Astrocyte (in vitro differentiated cells and primary cell): Measurements from ENCODE around the gene DROSHA. TPM values are rescaled to one million over a fixed set of nuclear protein-coding genes. Genes with fewer than 3 reads are reported as not detected.

Experiments used
- DNase-seq: peaks from one replicate; pipeline ENCODE4 v3.0.0-alpha.2; 2010; ENCODE audit warnings: low read depth
- FAIRE-seq: peaks from 2 replicates; lab custom pipeline; 2011; peaks lifted over from hg19 to GRCh38; lab: Jason Lieb, UNC
- H2AFZ ChIP-seq: 2 replicates; pipeline ENCODE4 v1.6.0; 2012; ENCODE audit warnings: low read depth, low read length, inconsistent platforms
- H3K27ac ChIP-seq: 2 replicates; pipeline ENCODE4 v1.5.1; 2011; ENCODE audit warnings: low read depth, low read length, inconsistent platforms
- H3K27me3 ChIP-seq: 2 replicates; pipeline ENCODE4 v1.6.0; 2011; ENCODE audit warnings: low read length, inconsistent platforms; ENCODE audit not compliant: insufficient read depth
- H3K36me3 ChIP-seq: 2 replicates; pipeline ENCODE4 v1.5.1; 2011; ENCODE audit warnings: low read length, inconsistent platforms; ENCODE audit not compliant: insufficient read depth
- H3K4me1 ChIP-seq: 2 replicates; pipeline ENCODE4 v1.5.1; 2011; ENCODE audit warnings: low read length, inconsistent platforms; ENCODE audit not compliant: insufficient read depth
- H3K4me2 ChIP-seq: 2 replicates; pipeline ENCODE4 v1.6.0; 2012; ENCODE audit warnings: low read length, inconsistent platforms
- H3K4me3 ChIP-seq: 2 replicates; pipeline ENCODE4 v1.5.1; 2011; ENCODE audit warnings: low read depth, mild to moderate bottlenecking, low read length, inconsistent platforms; ENCODE audit not compliant: insufficient read depth
- H3K79me2 ChIP-seq: 2 replicates; pipeline ENCODE4 v1.6.0; 2012; ENCODE audit warnings: mild to moderate bottlenecking, low read length, inconsistent platforms; ENCODE audit not compliant: insufficient read depth
- H3K9ac ChIP-seq: 2 replicates; pipeline ENCODE4 v1.6.0; 2012; ENCODE audit warnings: mild to moderate bottlenecking, low read length, inconsistent platforms
- H3K9me3 ChIP-seq: 2 replicates; pipeline ENCODE4 v1.5.1; 2012; ENCODE audit warnings: low read depth, mild to moderate bottlenecking, low read length, inconsistent platforms; ENCODE audit not compliant: insufficient read depth
- H4K20me1 ChIP-seq: 2 replicates; pipeline ENCODE4 v1.6.0; 2012; ENCODE audit warnings: low read length, inconsistent platforms; ENCODE audit not compliant: insufficient read depth
- H3K27ac Mint-ChIP-seq: one replicate; pipeline ENCODE4 v1.8.0; 2021; ENCODE audit warnings: mild to moderate bottlenecking, mixed read lengths; ENCODE audit not compliant: unreplicated experiment
- H3K27me3 Mint-ChIP-seq: one replicate; pipeline ENCODE4 v1.8.0; 2021; ENCODE audit warnings: low read depth, mixed read lengths; ENCODE audit not compliant: unreplicated experiment
- H3K36me3 Mint-ChIP-seq: one replicate; pipeline ENCODE4 v1.8.0; 2021; ENCODE audit warnings: low read depth, mixed read lengths; ENCODE audit not compliant: unreplicated experiment
- H3K4me1 Mint-ChIP-seq: one replicate; pipeline ENCODE4 v1.8.0; 2021; ENCODE audit warnings: low read depth, mixed read lengths; ENCODE audit not compliant: unreplicated experiment
- H3K4me3 Mint-ChIP-seq: one replicate; pipeline ENCODE4 v1.8.0; 2021; ENCODE audit warnings: mild to moderate bottlenecking, moderate library complexity, mixed read lengths; ENCODE audit not compliant: unreplicated experiment
- H3K9me3 Mint-ChIP-seq: one replicate; pipeline ENCODE4 v1.8.0; 2021; ENCODE audit warnings: mild to moderate bottlenecking, mixed read lengths; ENCODE audit not compliant: unreplicated experiment
- EZH2 ChIP-seq: IDR thresholded peaks from 2 replicates; pipeline ENCODE4 v1.6.1; 2012; ENCODE audit warnings: mild to moderate bottlenecking, low read length, inconsistent platforms; ENCODE audit not compliant: insufficient read depth
- total RNA-seq: library from RNA; stranded (reverse); gene quantifications from 2 replicates; pipeline ENCODE4 v1.2.1, GENCODE V29; 2021
- TF ChIP-seq, protein P1 (sequence below): IDR thresholded peaks from 2 replicates; pipeline ENCODE4 v1.5.1; 2011; ENCODE audit warnings: low read depth, mild to moderate bottlenecking, inconsistent platforms, low read length, moderate library complexity; ENCODE audit not compliant: insufficient read depth

The DROSHA gene
- total RNA-seq, 1 donor from 2014 or later = 50.6 TPM

GRCh38 chr5:31463351-31463750 lies 68.5 kb downstream of the DROSHA start:
- Mint-ChIP-seq H3K4me1 (no peaks in the 10 kb centered on the region), H3K9me3 (no peaks in the 10 kb centered on the region), H3K36me3 (peaks cover 31% of the 10 kb centered on the region), H3K4me3 (no peak overlapping the region), H3K27me3 (no peaks in the 10 kb centered on the region), H3K27ac (no peak overlapping the region)
- peak; percentile 60 for FAIRE-seq
- Histone ChIP-seq H3K9ac (no peak overlapping the region), H3K27me3 (no peaks in the 10 kb centered on the region), H3K27ac (no peak overlapping the region), H3K79me2 (no peaks in the 10 kb centered on the region), H2AFZ (no peak overlapping the region), H3K4me3 (no peak overlapping the region), H3K9me3 (no peaks in the 10 kb centered on the region), H4K20me1 (no peaks in the 10 kb centered on the region), H3K4me1 (no peaks in the 10 kb centered on the region), H3K36me3 (peaks cover 31% of the 10 kb centered on the region), H3K4me2 (no peak overlapping the region)
- TF ChIP-seq EZH2 = no peak
- TF ChIP-seq, protein P1, sequence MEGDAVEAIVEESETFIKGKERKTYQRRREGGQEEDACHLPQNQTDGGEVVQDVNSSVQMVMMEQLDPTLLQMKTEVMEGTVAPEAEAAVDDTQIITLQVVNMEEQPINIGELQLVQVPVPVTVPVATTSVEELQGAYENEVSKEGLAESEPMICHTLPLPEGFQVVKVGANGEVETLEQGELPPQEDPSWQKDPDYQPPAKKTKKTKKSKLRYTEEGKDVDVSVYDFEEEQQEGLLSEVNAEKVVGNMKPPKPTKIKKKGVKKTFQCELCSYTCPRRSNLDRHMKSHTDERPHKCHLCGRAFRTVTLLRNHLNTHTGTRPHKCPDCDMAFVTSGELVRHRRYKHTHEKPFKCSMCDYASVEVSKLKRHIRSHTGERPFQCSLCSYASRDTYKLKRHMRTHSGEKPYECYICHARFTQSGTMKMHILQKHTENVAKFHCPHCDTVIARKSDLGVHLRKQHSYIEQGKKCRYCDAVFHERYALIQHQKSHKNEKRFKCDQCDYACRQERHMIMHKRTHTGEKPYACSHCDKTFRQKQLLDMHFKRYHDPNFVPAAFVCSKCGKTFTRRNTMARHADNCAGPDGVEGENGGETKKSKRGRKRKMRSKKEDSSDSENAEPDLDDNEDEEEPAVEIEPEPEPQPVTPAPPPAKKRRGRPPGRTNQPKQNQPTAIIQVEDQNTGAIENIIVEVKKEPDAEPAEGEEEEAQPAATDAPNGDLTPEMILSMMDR = no peak
- no peak for DNase-seq

- Mint-ChIP-seq H3K27me3 (no peaks in the 10 kb centered on the region), H3K4me3 (no peak overlapping the region), H3K9me3 (peaks cover 8% of the 10 kb centered on the region), H3K4me1 (no peaks in the 10 kb centered on the region), H3K36me3 (peaks cover 44% of the 10 kb centered on the region), H3K27ac (no peak overlapping the region)
- Histone ChIP-seq H3K9ac (no peak overlapping the region), H3K36me3 (peaks cover 24% of the 10 kb centered on the region), H2AFZ (no peak overlapping the region), H3K4me2 (no peak overlapping the region), H3K4me3 (no peak overlapping the region), H3K27me3 (no peaks in the 10 kb centered on the region), H3K79me2 (no peaks in the 10 kb centered on the region), H3K4me1 (no peaks in the 10 kb centered on the region), H3K9me3 (no peaks in the 10 kb centered on the region), H4K20me1 (no peaks in the 10 kb centered on the region), H3K27ac (no peak overlapping the region)
- TF ChIP-seq, protein P1 = no peak
- TF ChIP-seq EZH2 = no peak
- FAIRE-seq (no peak), DNase-seq (peak; percentile 38)
Measured at GRCh38 chr5:31459594-31459993, 72.3 kb downstream of the DROSHA start.

DNA sequence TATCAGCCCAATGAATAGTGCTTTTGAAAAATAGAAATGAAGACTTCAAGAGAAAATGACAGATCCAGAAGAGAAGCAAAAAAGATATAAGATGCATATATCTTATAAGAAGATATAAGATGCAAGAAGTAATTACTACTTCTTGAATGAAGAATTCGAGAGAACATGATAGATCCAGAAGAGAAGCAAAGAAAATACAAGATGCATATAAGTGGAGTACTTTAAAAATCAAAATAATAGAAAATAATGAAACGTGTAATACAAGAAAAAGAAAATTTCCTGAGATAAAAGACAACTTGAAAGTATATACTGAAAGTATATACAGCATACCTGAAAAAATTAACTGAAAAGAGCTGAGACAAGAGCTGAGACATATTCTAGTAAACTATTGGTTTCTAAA lies 76.7 kb downstream of the DROSHA start:
- H3K9me3 Mint-ChIP-seq = peaks cover 8% of the 10 kb centered on the region
- no peak for DNase-seq
- no peak overlapping the region for H3K4me3 ChIP-seq
- H4K20me1 ChIP-seq = no peaks in the 10 kb centered on the region
- no peaks in the 10 kb centered on the region for H3K27me3 ChIP-seq
- H3K4me1 Mint-ChIP-seq = no peaks in the 10 kb centered on the region
- H3K79me2 ChIP-seq = no peaks in the 10 kb centered on the region
- H3K36me3 Mint-ChIP-seq = peaks cover 35% of the 10 kb centered on the region
- no peak for TF ChIP-seq EZH2
- TF ChIP-seq, protein P1 = no peak
- no peak overlapping the region for H3K4me3 Mint-ChIP-seq
- H3K9me3 ChIP-seq = no peaks in the 10 kb centered on the region
- H3K9ac ChIP-seq = no peak overlapping the region
- no peak overlapping the region for H3K4me2 ChIP-seq
- H3K4me1 ChIP-seq = no peaks in the 10 kb centered on the region
- H3K36me3 ChIP-seq = peaks cover 8% of the 10 kb centered on the region
- no peak overlapping the region for H3K27ac ChIP-seq
- H3K27me3 Mint-ChIP-seq = no peaks in the 10 kb centered on the region
- no peak overlapping the region for H2AFZ ChIP-seq
- FAIRE-seq = no peak
- H3K27ac Mint-ChIP-seq = no peak overlapping the region
